GM19351 (cell line): Measurements from ENCODE around the gene FASTKD1.

Source experiments
- ATAC-seq: cut with Tn5 transposase; IDR thresholded peaks from one replicate; pipeline ENCODE4 v1.9.1; 2021; ENCODE audit warnings: mild to moderate bottlenecking, moderate library complexity; ENCODE audit not compliant: unreplicated experiment

The FASTKD1 gene

GRCh38 chr2:169510496-169510895 is 63.2 kb downstream of the FASTKD1 start:
- ATAC-seq = no peak

DNA sequence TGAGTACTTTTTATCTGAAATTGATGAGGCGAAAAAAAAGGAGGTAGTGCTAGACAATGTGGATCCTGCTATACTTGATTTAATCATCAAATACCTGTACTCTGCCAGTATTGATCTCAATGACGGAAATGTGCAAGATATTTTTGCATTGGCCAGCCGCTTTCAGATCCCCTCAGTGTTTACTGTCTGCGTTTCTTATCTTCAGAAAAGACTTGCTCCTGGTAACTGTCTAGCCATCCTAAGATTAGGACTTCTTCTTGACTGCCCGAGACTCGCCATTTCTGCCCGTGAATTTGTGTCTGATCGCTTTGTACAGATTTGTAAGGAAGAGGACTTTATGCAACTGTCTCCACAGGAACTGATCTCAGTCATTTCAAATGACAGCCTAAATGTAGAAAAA is 63.7 kb downstream of the FASTKD1 start:
- no peak for ATAC-seq

DNA sequence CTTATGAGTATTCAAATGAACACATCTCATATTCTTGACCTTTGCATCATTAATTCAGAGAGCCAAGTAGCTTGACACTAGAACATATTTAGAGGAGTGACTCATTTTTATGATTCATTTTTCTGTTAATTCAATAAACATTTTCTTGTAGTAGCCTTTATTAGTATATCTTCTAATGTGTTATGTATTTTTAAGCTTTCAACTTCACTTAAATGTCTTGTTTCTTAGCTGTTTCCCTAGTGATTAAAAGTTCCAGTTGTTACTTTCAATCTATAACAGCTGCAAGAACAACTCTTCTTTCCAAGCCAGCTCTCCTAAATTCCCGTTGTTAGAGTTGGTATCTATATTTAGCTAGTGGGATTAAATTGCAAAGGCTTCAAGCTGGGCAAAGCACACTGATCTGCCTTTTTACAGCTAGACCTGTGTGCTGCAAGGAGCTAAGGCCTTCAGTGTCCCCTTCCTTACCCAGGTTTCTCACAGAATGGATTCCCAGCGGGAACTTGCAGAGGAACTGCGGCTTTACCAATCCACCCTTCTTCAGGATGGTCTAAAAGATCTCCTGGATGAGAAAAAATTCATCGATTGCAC is 64.3 kb downstream of the FASTKD1 start, which contains the start of gene KLHL41:
KLHL41 (plus strand) TSS at position 405 of the 588 bp plus-strand sequence; CDS start at position 482, 77 bp downstream.
- ATAC-seq = no peak

GRCh38 chr2:169507698-169508097 is 66.0 kb downstream of the FASTKD1 start:
- ATAC-seq = no peak

DNA sequence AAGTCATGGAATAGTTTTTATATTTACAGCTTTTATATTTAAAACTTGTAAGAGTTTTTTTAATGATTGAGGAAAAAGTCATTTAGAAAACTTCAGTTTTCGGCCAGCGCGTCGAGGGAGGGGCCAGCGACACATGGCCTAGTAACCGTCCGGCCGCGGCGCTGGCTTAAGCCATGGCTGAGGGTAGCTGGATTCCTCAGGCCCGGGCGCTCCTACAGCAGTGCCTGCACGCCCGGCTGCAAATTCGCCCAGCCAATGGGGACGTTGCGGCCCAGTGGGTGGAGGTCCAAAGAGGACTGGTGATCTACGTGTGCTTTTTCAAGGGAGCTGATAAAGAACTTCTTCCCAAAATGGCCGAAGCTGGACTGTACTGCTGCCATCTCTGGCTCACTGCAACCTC is 69.0 kb downstream of the FASTKD1 start:
- no peak for ATAC-seq

- no peak for ATAC-seq
Observed at GRCh38 chr2:169495310-169495928, 78.2 kb downstream of the FASTKD1 start.

- ATAC-seq = no peak
Observed at GRCh38 chr2:169493360-169493759, 80.3 kb downstream of the FASTKD1 start.

DNA sequence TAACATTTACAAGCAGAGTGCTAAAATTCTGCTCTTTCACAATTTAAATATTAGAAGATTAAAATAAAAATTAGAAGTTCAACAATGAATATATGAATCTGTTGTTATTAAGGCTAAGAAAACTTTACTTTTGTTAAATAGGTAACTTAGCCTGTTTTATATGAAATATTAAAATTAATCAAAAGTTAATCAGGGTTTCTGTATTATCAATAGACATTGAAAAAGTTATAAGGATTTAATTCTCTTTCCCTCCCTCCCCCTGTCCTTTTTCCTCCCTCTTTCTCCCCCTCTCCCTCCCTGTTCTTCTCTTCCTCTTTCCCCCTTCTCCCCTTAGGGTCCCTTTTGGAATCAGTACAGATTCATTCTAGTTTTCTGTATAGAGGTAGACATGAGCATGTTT is 82.3 kb downstream of the FASTKD1 start:
- ATAC-seq = no peak

GRCh38 chr2:169490834-169491233 is 82.8 kb downstream of the FASTKD1 start:
- ATAC-seq = no peak

- no peak for ATAC-seq
Observed at GRCh38 chr2:169486487-169486886, 87.2 kb downstream of the FASTKD1 start.

- ATAC-seq = no peak
Observed at GRCh38 chr2:169485650-169486138, 88.0 kb downstream of the FASTKD1 start.

- no peak for ATAC-seq
Observed at GRCh38 chr2:169480079-169480465, 93.6 kb downstream of the FASTKD1 start.
